NCI-H2029 (cell line): Measurements from ENCODE around the gene PRKCE.
"Not testable (repeated sequence)": the region's sequence is repeated elsewhere in the genome, so short reads cannot be mapped to it uniquely, and the experiment has no call there.

ENCODE experiments used
- DNase-seq: peaks from one replicate; lab custom pipeline; 2025; lab: John Stamatoyannopoulos, UW

Gene PRKCE

GRCh38 chr2:46195819-46196218 is 544.3 kb downstream of the PRKCE start:
- no peak for DNase-seq

GRCh38 chr2:46196871-46197462 is 545.5 kb downstream of the PRKCE start:
- no peak for DNase-seq

- DNase-seq, result no peak
Measured at GRCh38 chr2:46197672-46198071, 546.2 kb downstream of the PRKCE start.

GRCh38 chr2:46198164-46198883 is 546.8 kb downstream of the PRKCE start:
- no peak for DNase-seq

- no peak for DNase-seq
Measured at GRCh38 chr2:46198966-46199365, 547.5 kb downstream of the PRKCE start.

- no peak for DNase-seq
Measured at GRCh38 chr2:46200100-46200690, 548.7 kb downstream of the PRKCE start.

GRCh38 chr2:46200861-46201605 is 549.6 kb downstream of the PRKCE start:
- DNase-seq, result no peak

GRCh38 chr2:46202453-46202852 is 551.0 kb downstream of the PRKCE start:
- no peak for DNase-seq

- DNase-seq, result no peak
Measured at GRCh38 chr2:46202987-46203386, 551.5 kb downstream of the PRKCE start.

- DNase-seq, result not testable (repeated sequence)
Measured at GRCh38 chr2:46203636-46204035, 552.2 kb downstream of the PRKCE start.

- DNase-seq, result no peak
Measured at GRCh38 chr2:46207591-46207990, 556.1 kb downstream of the PRKCE start.

- DNase-seq, result no peak
Measured at GRCh38 chr2:46208766-46209165, 557.3 kb downstream of the PRKCE start.

GRCh38 chr2:46210063-46210462 is 558.6 kb downstream of the PRKCE start:
- DNase-seq, result no peak

- no peak for DNase-seq
Measured at GRCh38 chr2:46211461-46211860, 560.0 kb downstream of the PRKCE start.

- DNase-seq, result no peak
Measured at GRCh38 chr2:46213906-46214305, 562.4 kb downstream of the PRKCE start.

- DNase-seq, result no peak
Measured at GRCh38 chr2:46216213-46216612, 564.7 kb downstream of the PRKCE start.

GRCh38 chr2:46223514-46223913 is 572.0 kb downstream of the PRKCE start:
- DNase-seq, result not testable (repeated sequence)

- no peak for DNase-seq
Measured at GRCh38 chr2:46225150-46225625, 573.7 kb downstream of the PRKCE start.

- DNase-seq, result no peak
Measured at GRCh38 chr2:46225730-46226129, 574.3 kb downstream of the PRKCE start.

GRCh38 chr2:46226620-46227019 is 575.1 kb downstream of the PRKCE start:
- no peak for DNase-seq

- no peak for DNase-seq
Measured at GRCh38 chr2:46227022-46227421, 575.5 kb downstream of the PRKCE start.

- DNase-seq, result no peak
Measured at GRCh38 chr2:46227674-46228289, 576.3 kb downstream of the PRKCE start.
